Kidney glomerular epithelial cell (primary cell): ENCODE data around the gene GLMN.
A peak's percentile ranks its signal among the peaks of the same experiment; 100 is the strongest.
"Not testable (repeated sequence)": the region's sequence is repeated elsewhere in the genome, so short reads cannot be mapped to it uniquely, and the experiment has no call there.

Source experiments
- DNase-seq: peaks from one replicate; lab custom pipeline; 2025; lab: John Stamatoyannopoulos, UW

The GLMN gene

DNA sequence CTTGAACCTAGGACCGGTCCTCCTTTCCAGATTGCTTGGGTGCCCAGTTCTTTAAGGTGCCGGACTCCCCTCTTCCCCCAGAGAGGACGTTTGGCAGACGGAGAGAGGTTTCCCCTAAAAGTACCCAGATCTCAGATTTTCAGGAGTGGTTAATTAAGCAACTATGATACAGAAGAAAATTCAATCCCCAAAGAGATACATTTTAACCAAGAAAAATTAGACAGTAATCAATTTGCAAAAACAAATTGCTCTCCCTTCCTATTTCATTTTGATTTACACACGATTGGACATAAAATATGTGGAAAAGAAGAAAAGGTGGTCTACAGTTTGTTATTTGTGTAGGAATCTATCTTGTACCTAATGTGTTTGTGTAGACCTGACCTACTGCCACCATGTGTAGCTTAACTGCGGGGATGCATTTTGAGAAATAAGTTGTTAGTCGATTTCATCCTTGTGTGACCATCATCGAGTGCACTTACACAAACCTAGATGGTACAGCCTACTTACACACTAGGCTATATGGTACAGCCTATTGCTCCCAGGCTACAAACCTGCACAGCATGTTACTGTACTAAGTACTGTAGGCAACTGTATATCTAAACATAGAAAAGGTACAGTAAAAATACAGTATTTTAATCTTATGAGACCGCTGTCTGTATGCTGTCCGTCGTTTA lies 827 bp upstream of the GLMN start:
- DNase-seq = no peak

DNA sequence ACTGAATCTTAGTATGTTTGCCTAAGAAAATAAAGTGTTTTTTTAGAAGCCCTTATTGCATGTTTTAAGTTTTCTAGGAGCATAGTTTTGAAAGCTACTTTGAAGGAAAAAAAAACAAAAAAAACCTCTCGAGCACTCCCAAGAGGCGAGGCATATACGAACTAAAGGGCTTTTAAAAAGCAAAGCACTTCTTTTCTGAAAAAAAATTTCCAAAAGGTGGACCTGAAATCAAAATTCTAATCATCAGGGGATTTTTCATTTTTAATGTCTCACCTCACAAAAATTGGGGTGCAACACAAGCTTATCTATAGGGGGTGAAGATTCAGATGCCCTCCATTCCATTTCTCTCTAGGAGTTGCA lies 594 bp downstream of the GLMN start:
- DNase-seq = peak; percentile 45

DNA sequence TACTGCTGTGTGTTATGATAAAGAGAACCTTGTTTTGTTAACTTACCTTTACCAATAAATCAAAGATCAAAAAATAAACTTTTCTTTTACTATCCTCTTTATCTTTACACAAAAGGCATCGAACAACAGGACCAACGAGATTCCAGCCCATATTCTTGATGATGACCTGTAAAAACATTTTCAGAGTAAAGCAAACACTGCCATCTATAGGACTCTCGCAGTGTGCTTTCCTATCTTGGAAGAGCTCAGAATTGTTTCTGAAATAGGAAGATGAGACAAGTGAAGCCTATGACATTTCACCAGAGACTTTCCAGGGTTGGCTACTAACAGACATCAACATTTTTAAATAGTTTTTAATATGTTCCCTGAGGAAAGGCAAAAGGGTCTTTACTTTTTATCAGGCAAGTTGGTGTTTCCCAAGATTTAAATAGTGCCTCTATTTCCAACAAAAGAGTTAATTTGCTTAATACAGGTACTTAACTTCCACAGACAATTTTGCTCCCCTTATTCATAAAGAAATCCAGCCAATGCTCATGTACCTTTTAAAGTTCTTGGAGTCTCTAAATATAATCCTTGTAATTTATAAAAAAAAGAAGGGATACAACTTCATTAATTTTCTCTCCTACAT lies 7.3 kb downstream of the GLMN start:
- DNase-seq = peak; percentile 25

DNA sequence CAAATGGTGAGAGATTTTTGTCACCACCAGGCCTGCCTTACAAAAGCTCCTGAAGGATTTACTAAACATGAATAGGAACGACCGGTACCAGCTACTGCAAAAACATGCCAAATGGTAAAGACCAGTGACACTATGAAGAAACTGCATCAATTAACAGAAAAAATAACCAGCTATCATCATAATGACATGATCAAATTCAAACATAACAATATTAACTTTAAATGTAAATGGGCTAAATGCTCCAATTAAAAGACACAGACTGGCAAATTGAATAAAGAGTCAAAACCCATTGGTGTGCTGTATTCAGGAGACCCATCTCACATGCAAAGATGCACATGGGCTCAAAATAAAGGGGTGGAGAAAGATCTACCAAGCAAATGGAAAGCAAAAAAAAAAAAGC lies 17.4 kb downstream of the GLMN start:
- DNase-seq = not testable (repeated sequence)

DNA sequence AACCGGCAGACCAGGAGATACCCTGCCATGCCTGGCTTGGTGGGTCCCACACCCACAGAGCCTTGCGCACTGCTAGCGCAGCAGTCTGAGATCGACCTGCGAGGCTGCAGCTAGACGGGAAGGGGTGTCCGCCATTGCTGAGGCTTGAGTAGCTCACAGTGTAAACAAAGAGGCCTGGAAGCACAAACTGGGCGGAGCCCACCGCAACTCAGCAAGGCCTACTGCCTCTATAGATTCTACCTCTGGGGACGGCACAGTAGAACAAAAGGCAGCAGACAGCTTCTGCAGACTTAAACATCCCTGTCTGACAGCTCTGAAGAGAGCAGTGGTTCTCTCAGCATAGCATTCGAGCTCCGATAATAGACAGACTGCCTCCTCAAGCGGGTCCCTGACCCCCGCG lies 19.0 kb downstream of the GLMN start:
- not testable (repeated sequence) for DNase-seq

DNA sequence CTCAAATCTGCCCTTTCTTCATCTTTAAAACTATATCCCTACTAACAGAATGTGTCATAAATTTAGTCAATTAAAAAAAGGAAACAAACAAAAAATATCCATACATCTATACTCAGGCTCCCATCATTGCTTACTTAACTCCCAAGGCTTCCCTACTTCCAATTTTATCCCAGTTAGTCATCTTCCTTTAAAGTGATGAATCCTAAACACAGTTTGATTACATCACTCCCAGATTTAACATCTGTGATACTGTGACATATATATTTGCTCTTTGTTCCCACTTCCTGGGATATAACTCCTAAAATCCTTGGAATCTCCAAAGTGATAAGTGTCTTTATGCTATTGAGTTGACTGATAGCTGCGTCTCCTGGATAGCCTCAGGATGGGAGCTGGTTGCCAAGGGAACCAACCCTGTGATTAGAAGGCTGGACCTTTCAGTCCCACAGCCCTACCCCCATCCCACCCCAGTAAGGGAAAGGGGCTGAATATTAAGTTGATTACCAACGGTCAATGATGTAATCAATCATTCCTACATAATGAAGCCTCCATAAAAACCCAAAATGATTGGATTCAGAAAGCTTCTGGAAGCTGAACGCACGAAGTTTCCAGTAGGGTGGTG lies 21.6 kb downstream of the GLMN start:
- DNase-seq = no peak

DNA sequence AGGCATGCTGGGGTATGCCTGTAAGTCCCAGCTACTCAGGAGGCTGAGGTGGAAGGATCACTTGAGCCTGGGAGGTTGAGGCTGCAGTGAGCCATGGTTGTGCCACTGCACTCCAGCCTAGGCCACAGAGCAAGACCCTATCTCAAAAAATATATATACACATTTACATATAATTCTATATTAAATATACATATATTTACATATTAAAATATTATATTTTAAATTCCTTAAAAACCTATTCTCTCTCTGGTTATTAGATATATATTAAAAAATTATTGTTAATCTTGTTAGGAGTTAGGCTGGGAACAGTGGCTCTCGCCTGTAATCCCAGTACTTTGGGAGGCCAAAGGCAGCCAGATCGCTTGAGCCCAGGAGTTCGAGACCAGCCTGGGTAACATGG lies 22.7 kb downstream of the GLMN start:
- DNase-seq = no peak

DNA sequence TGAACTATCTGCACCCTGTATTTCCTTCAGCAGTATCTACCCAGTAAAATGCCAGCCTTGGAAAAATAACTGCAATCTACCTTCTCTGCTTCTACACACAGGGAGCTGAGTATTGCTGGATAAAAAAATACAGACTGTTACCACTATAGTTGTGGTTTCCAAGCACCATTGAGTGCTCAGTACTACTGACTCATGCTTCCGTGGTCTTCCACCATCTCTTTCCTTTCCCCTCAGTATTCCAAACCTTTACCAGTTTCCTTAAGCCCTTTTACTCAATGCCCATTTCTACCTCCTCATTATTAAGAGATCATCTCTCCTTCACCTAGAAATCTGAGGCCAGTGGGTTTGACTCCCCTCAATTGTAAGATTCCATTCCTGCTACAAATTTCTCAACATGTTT lies 23.8 kb downstream of the GLMN start:
- DNase-seq = peak; percentile 8

DNA sequence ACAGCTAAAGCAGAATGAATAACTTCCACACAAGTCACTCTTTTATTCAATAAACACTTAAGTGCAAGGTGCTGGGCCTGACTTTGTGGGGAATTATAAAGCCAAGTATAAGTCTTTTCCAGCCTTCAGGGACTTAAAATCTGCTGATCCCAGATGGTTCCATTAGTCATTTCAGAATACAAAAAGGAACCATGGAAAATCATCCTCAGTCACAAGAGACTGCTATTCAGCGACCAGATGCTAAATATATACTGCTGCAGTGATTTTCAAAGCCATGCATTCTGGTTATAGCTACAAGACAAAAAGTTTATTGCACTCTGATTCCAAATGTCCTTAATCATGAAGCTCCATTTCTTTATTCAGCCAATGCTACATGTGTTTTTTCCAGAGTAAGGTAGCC lies 25.7 kb downstream of the GLMN start:
- DNase-seq = no peak

DNA sequence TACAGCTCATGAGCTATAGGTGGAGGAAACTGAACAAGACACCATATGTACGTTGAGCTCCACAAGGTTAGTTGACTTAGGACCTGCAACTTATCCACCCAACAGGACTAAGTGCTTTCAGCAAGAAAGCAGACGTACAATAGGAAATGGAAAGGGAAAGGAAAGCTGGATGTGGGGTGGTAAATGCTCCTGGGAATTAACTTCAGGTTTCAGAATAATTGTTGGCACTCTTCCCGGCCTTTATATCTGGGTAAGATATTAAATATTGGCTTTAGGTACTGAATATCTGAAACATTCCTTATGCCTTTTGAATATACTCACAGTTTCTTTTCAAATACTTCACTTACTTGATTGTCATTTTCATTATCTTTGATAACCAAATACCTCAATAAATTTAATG lies 36.3 kb downstream of the GLMN start:
- no peak for DNase-seq

DNA sequence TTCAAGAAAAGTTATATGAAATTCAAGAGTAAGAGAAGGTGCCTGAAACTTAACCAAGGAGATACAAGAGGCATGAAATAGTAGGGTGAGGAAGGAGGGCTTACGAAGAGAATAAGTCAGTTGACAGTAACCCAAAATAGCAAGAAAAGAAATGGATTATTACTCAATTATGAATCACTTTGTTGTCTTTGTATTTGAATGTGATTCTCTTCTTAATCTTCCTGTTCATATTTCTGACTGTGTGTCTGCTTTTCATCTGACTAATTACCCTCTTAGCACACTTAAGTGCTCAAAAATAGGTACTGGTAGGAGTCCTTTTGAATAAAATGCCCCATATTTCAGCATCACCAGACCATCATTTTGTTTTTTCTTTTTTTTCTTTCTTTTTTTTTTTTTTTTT lies 39.4 kb downstream of the GLMN start:
- no peak for DNase-seq

DNA sequence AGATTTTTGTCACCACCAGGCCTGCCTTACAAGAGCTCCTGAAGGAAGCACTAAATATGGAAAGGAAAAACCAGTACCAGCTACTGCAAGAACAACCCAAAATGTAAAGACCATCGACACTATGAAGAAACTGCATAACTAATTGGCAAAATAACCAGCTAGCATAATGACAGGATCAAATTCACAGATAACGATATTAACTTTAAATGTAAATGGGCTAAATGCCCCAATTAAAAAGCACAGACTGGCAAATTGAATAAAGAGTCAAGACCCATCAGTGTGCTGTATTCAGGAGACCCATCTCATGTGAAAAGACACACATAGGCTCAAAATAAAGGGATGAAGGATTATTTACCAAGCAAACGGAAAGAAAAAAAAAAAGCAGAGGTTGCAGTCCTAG lies 44.1 kb downstream of the GLMN start:
- not testable (repeated sequence) for DNase-seq

DNA sequence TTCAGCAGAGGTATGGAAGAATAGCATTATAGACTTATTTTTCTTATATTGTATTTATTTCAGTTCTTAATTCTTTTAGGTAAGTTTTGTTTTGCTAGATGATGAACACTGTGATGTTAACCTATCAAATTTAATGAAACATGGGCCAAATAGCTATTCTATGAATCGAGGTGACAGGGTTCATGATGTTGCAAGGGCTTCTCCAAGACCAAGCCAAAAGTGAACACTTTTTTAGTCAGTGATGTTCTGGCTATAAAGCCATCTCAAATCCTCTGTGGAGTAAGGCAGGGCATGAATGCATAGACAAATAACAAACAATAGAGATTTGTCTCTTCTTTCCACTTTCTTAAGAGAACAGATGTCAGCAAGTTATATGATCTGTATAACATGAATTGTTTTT lies 54.4 kb downstream of the GLMN start:
- DNase-seq = no peak

DNA sequence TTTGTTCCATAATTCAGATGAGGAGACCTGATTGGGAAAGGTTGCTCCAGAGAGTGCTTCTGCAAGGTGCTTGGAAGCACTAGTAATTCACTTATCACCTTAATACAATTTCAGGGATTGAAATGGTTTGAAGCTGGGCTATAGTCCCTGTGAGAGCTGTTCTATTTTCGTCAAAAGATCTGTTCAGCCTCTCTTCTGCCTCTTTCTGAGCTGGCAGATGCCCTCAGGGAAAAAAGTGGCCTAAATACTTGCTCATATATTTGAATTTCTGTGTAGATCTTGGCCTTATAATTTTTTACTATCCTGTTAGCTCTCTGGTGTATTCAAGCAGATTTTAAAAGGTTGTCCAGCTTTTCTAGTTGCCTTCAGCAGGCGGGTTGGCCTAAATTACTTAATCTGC lies 58.8 kb downstream of the GLMN start:
- no peak for DNase-seq

DNA sequence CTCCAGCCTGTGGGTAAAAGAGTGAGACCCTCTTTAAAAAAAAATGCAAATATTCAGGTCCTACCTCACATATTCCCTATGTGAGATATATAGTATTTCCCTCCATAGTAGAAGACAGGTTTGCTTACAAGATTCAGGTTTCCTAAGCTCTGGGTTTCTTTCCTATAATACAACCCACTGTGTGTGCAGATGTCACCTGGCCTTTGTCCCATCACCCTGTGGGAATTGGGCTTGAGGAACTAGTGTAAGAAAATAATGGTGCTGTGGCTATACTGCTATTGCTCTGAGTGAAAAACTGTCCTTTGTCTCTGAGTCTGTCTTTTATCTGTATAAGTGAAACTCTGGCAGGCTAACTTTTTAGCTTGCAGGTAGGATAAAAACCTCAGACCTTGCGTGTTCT lies 68.1 kb downstream of the GLMN start:
- DNase-seq = no peak

DNA sequence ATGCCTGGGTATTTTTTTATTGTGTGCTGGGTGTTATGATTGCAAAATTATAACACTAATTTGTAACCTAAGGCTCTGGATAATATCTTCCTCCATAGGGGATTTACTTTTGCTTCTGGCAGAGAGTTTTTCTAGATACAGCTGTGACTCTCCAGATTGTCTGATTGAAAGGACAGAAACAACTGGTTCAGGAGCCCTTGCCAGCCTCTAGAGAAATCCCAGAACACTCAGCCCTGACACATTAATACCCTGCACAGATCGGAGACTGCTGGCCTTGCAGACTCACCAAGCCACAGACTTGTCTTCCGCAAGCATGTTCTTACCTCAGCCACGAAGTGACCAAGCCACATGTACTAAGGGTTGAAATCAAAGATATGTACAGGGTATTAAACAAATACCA lies 70.4 kb downstream of the GLMN start:
- DNase-seq = no peak

DNA sequence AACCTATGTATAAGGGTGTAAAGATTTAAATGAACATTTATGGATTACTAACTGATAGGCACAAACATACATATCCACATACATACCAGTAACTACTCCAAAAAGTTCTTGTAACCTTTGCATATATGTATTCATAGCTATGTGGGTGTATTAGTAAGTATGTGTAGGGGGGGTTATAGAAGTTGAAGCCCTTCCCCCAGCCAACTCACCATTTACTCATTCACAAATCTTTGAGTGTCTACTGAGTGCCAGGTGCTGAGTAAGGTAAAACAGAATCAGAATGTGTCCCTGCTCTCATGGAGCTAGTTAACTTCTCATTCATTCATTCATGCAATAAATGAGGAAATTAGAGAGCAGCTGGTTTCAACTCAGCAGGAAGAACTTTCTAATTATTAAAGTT lies 79.8 kb downstream of the GLMN start:
- DNase-seq = no peak

DNA sequence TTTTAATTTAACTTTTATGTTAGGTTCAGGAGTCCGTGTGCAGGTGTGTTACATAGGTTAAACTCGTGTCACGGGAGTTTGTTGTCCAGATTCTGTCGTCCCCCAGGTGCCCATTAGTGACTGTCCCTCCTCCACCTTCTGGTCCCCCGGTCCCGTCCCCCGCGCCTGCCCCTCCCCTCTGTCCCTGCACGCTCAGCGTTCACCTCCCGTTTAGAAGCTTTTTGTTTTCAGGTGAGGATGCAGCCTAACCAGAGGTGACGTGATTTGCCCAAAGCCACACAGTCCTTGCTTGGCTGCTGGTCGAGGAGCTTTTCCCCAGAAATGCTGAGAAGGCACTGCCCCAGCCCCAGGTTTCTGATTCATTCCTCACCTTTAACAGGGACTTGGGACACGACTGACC lies 80.2 kb downstream of the GLMN start:
- no peak for DNase-seq

DNA sequence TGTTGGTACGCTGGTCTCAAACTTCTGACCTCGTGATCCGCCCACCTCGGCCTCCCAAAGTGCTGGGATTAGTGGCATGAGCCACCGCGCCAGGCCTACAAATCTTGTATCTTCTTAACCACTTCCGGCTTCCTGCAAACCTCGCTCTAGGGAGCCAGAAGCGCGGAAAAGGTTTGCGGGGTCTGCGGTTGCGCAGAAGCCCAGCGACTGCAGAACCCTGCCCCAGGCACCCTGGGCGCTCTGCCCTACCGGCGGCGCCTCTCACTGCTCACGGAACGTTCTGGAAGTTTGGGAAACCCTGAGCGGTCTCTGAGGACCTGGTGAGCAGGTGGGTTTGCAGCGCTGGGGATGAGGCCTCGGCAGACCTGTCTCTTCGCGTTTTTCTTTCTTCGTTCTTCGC lies 81.1 kb downstream of the GLMN start, which contains the start of gene C1orf146:
Gene C1orf146 (plus strand): TSS at position 195 of the 400 bp plus-strand sequence. CDS start 13,506 bp downstream, outside the sequence.
- no peak for DNase-seq

DNA sequence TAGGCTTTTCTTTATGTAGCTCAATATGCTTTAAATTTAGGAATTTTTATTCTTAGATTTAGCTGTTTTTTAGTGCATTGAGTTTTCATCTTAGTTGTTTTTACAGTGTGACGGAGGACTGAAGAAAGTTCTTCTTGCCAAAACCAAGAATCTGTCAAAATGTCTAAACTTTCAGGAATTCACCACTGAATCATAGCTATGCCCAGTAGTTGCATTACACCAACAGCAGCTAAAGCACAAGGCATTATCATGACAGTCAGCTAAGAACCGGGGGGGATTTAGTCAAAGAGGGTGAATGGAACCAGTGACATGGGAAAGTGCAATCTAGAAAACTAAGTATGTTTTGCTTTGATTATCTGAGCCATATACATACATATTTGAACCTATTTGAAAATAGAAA lies 87.6 kb downstream of the GLMN start:
- DNase-seq = no peak

DNA sequence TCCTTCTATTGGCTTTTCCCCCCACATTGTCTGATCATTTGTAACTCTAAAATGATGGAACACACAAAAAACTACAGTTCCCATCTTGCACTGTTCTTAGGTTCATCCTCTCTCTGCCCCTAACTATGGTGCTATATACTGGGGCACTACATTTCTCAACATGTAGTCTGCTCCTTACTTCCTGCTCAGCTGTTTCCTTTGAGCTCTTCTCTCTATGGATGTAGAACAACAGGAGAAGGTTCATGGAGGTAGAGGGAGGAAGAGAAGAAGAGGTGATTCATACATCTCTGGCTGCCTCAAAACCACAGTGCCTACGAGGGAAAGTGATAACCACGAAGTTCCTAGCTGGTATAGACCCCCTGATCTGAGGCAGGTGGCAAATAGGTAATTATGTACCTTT lies 88.1 kb downstream of the GLMN start:
- no peak for DNase-seq

DNA sequence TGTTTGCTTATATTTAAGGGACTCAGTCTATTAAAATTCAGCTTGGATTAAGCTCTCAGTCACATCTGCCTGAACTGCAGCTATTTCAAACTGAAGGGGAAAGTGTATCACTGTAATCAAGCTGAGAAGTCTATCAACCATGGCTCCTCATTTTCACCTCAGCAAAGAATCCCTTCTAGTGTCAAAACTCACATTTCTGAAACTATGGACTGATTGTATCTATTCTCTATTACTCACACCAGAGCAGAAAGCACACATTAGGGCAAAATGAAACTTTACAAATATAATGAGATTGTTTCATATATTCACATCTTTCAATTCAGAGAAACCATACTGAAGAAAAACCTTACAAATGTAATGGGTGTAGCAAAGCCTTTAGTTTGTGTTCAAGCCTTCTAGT lies 95.7 kb downstream of the GLMN start:
- no peak for DNase-seq

DNA sequence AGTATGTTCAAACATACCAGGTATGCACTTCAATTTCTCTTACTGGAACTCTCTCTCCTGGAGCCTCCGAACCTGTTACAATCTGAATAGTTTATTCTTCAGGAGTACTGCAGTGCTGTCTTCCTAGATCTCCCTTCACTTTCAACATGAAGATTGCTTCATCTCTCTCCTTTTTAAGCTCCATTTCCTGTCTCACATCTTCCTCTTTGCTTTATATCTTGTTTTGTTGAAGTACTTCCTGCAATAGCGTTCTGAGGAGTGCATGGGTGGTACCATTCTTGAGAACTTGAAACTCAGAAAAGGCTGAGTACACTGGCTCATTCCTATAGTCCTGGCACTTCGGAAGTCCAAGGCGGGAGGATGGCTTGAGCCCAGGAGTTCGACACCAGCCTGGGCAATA lies 96.8 kb downstream of the GLMN start:
- DNase-seq = no peak
